ENCODE measurements around the gene CDKAL1. TPM values are rescaled to one million over a fixed set of nuclear protein-coding genes. Genes with fewer than 3 reads are reported as not detected.

The CDKAL1 gene
- total RNA-seq, 1 donor from 2014 or later = 13.4 TPM

DNA sequence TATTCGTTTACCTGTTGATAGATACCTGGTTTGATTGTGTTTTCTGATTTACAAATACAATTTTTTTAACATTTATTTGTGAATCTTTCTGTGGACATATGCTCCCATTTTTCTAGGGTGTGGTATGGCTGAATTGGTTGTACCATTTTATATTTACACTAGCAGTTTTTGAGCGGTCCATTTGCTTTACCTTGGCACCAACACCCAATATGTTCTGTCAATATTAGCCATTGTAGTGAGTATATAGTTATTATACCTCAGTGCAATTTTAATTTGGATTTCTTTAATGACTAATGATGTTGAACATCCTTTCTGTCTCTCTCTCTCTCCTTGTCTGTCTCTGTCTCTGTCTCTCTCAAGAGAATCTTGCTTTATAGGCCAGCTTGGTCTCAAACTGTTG, 278.5 kb downstream of the CDKAL1 start:
- Histone ChIP-seq H3K27me3 (ENCODE audit: control insufficient read depth, insufficient read depth, low read length) (no peaks in the 10 kb centered on the region), H3K36me3 (ENCODE audit: control insufficient read depth, insufficient read depth, low read length) (no peaks in the 10 kb centered on the region), H3K4me3 (ENCODE audit: low read depth, low read length) (no peak overlapping the region)
- TF ChIP-seq CTCF (IDR thresholded peaks at IDR 0.05; ENCODE audit: insufficient read depth, low read length, severe bottlenecking) = no peak
- FAIRE-seq (no peak), DNase-seq (ENCODE audit: low read depth) (no peak)

DNA sequence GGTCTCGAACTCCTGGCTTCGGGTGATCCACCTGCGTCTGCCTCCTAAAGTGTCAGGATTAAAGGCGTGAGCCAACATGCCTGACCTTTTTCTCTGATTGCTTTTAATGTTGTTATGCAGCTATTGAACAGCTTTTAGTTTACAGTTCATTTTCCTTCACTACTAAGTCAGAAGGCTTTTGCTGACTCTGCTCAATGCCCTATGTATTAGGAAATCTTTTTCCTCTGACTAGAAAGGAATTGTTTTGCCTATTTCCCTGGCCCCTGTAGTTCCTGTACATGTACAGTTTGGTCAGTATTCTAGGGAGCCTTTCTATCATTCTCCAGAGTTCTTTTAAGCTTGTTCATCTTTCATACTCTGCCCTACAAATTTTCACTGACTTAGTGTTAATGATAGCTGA, 280.2 kb downstream of the CDKAL1 start:
- H3K27me3 ChIP-seq (ENCODE audit: control insufficient read depth, insufficient read depth, low read length) = no peaks in the 10 kb centered on the region
- TF ChIP-seq CTCF (IDR thresholded peaks at IDR 0.05; ENCODE audit: insufficient read depth, low read length, severe bottlenecking) = no peak
- H3K36me3 ChIP-seq (ENCODE audit: control insufficient read depth, insufficient read depth, low read length) = no peaks in the 10 kb centered on the region
- FAIRE-seq (no peak), DNase-seq (ENCODE audit: low read depth) (peak; percentile 41)
- H3K4me3 ChIP-seq (ENCODE audit: low read depth, low read length) = no peak overlapping the region

DNA sequence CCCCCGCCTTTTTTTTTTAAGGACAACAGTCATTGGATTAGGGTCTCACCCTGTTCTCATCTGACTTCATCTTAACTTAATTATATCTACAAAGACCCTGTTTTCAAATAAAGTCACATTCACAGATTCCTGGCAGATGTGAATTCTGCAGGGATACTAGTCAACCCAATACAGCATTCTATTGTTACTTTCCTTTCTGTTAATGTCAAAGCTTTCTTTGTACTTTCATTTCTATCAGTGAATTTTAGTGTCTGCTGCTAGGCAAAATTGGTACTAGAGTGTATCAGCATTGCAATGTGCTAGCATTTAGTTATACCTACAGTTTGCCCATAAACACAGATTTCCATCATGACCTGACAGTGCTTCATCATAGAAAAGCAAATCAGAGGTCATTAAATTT, 281.9 kb downstream of the CDKAL1 start:
- H3K4me3 ChIP-seq (ENCODE audit: low read depth, low read length) = no peak overlapping the region
- no peak for DNase-seq (ENCODE audit: low read depth)
- no peaks in the 10 kb centered on the region for H3K36me3 ChIP-seq (ENCODE audit: control insufficient read depth, insufficient read depth, low read length)
- H3K27me3 ChIP-seq (ENCODE audit: control insufficient read depth, insufficient read depth, low read length) = no peaks in the 10 kb centered on the region
- no peak for TF ChIP-seq CTCF (IDR thresholded peaks at IDR 0.05; ENCODE audit: insufficient read depth, low read length, severe bottlenecking)
- no peak for FAIRE-seq

DNA sequence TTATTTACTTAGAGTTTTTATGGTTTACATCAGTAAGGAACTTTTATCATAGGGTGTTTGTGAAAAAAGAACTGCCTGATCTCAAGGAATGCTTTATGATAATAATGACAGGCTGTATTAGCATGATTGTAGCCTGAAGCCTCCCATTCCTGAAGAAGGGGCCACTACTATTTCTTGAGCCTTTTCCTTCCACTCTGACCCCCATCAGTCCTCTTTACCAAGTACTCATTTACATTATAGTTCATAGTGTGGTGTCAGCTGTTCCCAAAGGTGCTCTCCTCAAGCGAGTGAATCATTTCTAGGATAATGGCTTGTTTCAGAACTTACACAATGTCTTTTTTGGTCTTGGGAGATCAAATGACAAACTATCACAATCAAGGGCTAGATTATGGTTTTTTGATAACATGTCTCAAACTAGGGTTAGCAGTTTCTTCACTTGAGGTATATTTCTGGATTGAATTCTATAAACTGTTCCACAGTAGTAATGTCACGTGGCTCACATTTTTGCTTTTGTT, 283.6 kb downstream of the CDKAL1 start:
- Histone ChIP-seq H3K27me3 (ENCODE audit: control insufficient read depth, insufficient read depth, low read length) (no peaks in the 10 kb centered on the region), H3K36me3 (ENCODE audit: control insufficient read depth, insufficient read depth, low read length) (no peaks in the 10 kb centered on the region), H3K4me3 (ENCODE audit: low read depth, low read length) (no peak overlapping the region)
- TF ChIP-seq CTCF (IDR thresholded peaks at IDR 0.05; ENCODE audit: insufficient read depth, low read length, severe bottlenecking) = no peak
- DNase-seq (ENCODE audit: low read depth) (peak; percentile 51), FAIRE-seq (no peak)

GRCh38 chr6:20819774-20820400, 285.6 kb downstream of the CDKAL1 start:
- Histone ChIP-seq H3K36me3 (ENCODE audit: control insufficient read depth, insufficient read depth, low read length) (no peaks in the 10 kb centered on the region), H3K4me3 (ENCODE audit: low read depth, low read length) (no peak overlapping the region), H3K27me3 (ENCODE audit: control insufficient read depth, insufficient read depth, low read length) (no peaks in the 10 kb centered on the region)
- no peak for TF ChIP-seq CTCF (IDR thresholded peaks at IDR 0.05; ENCODE audit: insufficient read depth, low read length, severe bottlenecking)
- FAIRE-seq = no peak
- DNase-seq (ENCODE audit: low read depth) = no peak

- no peaks in the 10 kb centered on the region for H3K27me3 ChIP-seq (ENCODE audit: control insufficient read depth, insufficient read depth, low read length)
- H3K4me3 ChIP-seq (ENCODE audit: low read depth, low read length) = no peak overlapping the region
- FAIRE-seq (no peak), DNase-seq (ENCODE audit: low read depth) (peak; percentile 50)
- no peaks in the 10 kb centered on the region for H3K36me3 ChIP-seq (ENCODE audit: control insufficient read depth, insufficient read depth, low read length)
- no peak for TF ChIP-seq CTCF (IDR thresholded peaks at IDR 0.05; ENCODE audit: insufficient read depth, low read length, severe bottlenecking)
Measured at GRCh38 chr6:20826378-20826777, 292.1 kb downstream of the CDKAL1 start.
